Stimulated activated CD4-positive, alpha-beta T cell treated with anti-CD3 and anti-CD28 coated beads, Interleukin-12 subunit alpha, Interleukin-12 subunit beta, amount 100 ng/mL, for 24 hours (primary cell): ENCODE results near the gene RNF207.
A peak's percentile ranks its signal among the peaks of the same experiment; 100 is the strongest.

ENCODE experiments used
- DNase-seq, 2 experiments: peaks; one replicate each; pipeline ENCODE4 v3.0.0-alpha.2; 2020; ENCODE audit warnings: low read depth in 2 of 2

Gene RNF207

DNA sequence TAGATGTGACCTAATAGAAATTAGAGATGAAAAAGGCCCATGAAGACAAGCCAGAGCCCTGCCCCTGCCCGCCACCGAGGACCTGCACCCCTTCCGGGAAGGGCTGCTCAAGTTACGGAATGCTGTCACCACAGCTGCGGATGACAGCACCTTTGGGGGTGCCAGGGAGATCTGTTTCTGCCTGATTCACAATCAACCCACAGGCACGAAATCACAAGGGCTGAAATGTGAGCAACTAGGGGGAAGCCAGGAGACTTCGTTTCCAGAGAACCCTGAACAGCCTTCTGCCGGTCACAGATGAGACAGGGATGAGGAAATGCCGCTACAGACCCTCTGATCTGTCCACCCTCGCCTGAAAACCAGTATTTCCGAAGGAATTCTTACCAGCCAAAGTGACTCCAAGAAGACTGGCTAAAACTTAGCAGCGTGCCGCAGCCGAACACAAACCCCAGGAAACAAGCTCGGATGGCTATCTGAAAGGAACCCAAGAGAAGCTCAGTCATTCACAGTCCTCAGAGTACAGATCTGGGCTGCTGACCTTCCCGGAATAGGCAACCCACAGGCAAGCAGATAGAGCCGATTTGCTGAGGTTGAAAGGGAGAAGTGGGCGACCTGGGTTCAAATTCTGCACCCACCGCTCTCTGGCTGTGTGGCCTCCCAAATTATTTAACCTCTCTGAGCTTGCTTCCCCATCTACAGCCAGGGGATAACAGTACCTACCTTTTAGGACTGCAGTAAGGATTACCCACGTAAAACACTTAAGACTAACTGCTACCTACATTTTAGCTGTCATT is 28.8 kb downstream of the RNF207 start:
- DNase-seq: no peak

DNA sequence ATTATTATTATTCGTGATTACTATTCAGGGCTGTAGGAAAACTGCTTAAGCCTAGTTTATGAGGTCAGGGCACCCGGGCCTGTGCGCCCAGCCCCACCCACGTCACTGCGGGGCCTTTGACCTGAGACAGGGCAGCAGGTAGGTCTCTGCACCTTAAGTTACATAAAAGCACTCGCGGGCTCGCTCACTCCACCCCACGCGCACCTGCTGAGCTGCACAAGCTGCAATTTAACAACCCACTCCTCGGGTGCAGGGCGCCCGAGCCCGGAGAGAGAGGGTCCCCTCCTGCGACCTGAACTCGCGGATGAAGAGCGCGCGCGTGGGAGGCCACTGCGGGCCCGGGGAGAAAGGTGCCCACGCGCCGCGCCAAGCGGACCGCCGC is 29.4 kb downstream of the RNF207 start:
- DNase-seq: no peak

DNA sequence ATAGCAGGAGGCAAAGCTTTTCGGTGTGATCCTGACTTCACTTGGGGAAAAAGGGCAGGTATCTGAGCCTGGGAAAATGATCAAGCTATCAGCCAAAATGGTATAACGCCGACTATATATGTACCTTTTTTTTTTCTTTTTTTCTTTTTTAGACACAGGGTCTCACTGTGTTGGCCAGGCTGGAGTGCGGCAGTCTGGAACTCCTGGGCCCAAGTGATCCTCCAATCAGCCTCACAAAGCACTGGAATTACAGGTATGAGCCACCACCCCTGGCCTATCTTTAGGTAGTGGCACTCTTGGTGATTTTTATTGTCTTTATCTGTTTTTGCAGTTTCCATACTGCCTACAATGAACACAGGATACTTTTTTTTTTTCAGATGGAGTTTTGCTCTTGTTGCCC is 31.2 kb downstream of the RNF207 start:
- DNase-seq: no peak

DNA sequence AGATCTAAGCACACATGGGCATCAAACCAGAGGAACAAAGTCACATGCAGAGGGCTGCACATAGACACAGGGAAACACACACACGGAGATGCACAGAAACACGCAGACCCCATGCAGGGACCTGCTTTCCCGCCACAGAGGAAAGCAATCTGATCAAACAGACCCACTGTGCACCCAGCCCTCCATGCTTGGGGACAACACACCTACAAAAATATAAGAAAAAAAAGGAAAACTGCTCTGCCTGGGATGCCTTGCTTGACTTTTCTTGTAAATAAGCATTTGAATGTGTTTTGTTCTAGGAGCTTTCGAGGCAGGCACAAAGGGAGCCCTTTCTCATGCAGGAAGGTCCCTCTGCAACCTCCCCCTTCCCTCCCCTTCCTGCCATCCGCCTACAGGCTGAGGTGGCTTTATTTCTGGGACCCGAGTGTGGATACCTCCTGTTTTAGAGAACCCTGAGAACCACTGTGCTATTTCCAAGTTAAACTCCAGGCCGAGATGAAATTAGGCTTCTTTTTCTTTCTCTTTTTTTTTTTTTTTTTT is 33.4 kb downstream of the RNF207 start:
- DNase-seq: no peak

DNA sequence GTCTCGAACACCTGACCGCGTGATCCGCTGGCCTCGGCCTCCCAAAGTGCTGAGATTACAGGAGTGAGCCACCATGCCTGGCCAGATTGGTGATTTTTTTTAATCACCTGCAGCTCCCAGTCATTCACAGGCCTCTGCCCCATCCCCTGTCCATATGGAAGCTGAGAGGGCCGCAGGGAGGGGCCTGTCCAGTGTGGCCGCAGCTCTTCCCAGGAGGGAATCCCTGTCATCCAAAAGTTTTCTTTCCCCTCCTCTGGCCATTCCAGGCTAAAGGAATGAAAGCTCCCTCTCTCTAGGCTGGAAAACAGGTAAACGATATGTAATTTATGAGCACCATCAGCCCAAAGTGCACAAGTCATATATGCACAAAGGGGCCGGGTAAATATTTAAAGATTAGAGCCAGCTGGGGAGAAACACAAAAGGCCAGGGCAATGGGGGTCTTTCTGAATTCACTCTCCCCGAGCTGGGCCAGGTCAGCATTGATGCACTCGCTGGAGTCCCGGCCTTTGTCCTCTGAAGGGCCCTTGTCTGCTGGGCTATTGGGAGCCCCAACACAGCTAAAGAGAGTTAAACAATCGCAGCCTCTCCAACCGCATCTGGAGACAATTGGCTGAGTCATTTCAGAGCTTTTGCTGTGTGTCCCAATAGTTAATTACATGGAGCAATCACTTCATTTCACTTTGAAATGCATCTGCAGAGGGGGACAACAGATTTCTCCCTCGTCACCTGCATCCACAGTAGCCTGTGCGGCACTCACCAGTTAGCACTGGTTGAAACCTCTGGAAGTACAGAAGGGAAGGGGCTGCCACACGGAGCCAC is 34.2 kb downstream of the RNF207 start:
- DNase-seq: no peak

DNA sequence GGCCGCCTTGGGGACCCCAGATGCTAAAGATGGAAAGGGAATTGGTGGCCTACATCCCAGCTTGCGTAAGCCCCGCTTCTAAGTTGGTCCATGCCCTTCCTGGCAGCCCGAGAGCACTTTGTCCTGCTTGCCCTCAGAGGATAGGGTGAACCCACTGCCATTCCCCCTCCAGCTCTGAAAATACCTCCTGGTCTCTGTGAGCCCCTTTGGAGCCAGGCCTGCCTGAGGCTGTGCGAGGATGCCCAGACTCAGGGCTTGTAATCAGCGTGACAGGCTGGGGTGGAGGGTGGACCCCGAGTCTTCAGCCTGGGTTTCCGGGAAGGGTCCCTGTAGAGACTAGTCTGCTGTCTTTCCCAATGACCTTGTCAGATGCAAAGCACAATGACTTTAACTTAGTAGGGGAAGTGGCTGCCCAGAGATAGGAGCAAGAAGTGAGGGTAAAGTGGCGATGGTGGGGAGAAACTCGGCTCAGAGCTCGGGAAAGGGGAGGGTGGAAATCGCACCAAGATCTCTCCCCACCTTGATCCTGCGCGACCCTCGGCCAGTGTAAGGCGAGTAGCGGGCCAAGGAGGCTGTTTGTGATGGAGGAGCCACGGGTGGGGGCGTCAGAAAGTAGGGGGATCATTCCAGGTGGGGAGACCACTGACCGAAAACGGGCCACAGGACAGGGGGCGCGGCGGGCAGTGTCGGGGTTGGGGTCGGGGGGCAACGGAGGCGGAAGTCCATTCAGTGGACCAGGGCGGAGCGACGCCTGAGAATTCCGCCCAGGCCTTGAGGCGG is 35.4 kb downstream of the RNF207 start:
- DNase-seq: no peak

DNA sequence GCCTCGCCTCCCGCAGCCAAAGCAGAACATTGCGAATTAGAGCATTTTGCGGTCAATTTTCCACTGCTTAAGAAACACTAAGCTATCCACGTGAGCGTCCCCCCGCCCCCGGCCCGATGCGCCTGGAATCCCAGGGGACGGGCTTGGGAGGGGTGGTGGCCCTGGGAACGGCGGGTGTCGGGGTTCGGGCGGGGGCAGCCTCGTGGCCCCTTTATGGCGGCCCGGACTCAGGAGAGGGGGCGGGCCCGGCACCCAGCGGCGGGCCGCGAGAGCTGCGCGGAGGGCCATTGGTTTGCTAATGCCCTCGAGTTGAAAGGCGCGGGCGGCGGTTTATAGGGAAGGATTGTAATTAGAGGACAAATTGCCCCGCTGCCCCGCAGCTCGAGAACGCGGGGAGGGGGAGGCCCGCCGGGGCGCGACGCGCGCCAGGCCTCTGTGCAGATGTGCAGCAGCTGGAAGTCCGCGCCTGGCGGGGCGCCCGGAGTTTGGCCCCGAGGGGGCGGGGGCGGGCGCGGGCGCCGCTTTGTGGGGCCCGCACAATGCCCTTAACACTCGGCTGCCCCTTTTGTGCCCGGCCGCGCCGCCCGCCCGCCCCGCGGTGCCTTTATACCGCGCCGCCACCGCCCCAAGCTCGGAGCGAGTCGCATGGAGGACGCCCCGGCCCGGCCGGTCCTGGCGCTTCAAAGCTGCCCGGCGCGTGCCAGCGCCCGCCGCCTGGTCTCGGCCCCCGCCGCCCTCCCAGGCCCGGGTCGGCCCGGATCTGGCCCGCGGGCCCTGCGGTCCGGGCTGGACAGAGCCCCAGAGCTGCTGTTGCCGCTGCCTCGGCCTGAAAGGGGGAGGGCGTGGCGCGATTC is 36.2 kb downstream of the RNF207 start:
- no peak for DNase-seq

DNA sequence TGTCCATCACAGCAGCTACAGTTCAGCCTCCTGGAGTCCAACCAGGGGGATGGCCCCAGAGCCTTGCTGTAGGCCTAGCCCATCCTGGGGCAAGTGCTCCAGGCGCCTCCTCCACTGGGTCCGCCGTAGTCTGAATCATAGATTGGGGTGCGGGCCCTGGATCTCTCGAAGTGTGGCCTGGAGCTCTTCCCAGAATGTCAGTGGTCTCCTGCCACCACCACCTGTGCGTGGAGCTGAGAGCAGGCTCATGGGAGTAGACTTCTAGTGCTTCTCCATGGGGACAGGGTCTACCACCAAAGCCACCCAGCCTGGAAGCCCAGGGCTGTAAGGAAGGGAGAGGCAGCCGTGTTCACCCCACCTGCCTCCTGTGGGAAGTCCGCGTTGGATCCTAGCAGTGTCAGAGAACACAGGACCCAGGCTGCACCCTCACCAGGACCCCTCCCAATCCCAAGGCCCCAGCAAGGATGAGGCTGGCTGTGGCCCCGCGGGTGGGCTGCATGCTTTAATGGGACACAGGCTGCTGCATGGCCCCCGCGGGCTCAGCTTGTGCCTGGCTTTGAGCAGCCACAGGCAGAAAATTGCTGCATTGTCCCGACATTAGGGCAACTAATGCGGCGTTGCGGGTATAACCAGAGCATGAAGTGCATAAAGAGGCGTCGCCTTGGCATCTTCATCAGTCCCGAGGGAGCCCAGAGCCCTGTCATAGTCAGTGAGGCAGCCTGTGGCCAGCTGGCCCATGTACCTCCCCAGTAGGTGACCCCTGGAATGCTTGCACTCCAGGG is 37.3 kb downstream of the RNF207 start:
- DNase-seq: no peak

DNA sequence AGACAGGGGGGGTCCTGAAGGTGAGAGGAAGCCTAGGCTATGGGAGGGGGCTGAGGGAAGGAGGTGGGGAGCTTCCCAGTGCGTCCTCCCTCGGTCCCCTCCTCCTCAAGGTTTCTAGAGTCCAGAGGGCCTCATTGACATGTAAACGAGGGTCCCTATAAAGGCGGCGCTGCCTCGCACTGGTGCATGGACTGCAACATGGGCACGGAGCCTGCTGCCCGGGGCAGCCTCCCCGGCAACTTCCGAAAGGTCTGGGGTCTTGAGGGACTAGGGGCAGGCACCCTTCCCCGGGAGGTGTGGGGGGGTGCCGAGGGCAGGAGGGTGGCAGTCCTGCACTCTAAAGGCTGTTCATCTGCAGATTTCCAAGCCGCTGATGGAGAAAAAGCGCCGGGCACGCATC is 38.1 kb downstream of the RNF207 start, which contains the start of gene HES3:
Gene HES3, plus strand, starts transcription at position 187 of the 400 bp plus-strand sequence. Its CDS starts 187 bp downstream, at position 374.
- no peak for DNase-seq

DNA sequence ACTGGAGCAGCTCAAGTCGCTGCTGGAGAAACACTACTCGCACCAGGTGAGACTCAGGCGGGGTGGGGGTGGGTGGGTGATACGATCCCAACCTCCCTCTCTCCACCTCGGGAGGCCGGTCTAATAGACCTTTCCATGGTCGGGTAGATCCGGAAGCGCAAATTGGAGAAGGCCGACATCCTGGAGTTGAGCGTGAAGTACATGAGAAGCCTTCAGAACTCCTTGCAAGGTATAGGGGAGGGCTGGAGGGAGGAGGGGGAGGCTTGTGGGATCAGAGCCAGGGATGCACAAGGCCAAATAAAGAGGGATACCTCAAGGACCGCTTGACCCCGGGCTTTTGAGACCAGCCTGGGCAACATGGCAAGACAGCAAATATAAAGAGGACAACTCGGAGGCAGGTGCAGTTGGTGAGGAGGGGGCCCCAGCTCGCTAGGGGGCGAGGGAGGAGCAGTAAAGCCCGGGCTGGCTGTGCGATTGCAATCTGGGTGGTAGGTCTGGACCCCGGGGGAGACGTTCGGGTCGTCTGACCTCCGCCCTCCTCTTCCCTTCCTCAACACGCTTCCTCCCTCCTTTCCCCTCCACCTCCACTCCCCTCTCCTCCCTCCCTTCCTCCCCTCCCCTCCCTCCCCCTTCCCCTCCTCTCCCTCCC is 38.6 kb downstream of the RNF207 start:
- no peak for DNase-seq

DNA sequence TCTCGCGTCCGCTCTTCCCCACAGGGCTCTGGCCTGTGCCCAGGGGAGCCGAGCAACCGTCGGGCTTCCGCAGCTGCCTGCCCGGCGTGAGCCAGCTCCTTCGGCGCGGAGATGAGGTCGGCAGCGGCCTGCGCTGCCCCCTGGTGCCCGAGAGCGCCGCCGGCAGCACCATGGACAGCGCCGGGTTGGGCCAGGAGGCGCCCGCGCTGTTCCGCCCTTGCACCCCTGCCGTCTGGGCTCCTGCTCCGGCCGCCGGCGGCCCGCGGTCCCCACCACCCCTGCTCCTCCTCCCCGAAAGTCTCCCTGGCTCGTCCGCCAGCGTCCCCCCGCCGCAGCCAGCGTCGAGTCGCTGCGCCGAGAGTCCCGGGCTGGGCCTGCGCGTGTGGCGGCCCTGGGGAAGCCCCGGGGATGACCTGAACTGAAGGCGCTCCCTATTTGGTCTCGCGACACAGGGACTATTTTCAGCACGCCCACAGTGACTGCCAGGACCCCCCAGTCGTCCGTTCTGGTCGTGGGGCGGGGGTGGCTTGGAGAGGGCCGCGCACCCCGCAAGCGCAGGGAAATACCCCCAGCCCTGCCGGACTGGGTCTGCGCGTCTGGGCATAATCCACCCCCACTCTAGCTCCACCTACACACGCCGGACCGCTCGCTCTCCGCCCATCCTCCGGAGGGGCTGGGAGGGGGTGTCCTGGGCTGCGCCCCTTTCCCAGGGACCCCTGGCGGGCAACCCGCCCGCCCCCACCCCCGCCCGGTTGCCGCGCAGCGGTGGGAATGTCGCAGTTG is 39.4 kb downstream of the RNF207 start:
- DNase-seq: peak; percentile 39 to 71

DNA sequence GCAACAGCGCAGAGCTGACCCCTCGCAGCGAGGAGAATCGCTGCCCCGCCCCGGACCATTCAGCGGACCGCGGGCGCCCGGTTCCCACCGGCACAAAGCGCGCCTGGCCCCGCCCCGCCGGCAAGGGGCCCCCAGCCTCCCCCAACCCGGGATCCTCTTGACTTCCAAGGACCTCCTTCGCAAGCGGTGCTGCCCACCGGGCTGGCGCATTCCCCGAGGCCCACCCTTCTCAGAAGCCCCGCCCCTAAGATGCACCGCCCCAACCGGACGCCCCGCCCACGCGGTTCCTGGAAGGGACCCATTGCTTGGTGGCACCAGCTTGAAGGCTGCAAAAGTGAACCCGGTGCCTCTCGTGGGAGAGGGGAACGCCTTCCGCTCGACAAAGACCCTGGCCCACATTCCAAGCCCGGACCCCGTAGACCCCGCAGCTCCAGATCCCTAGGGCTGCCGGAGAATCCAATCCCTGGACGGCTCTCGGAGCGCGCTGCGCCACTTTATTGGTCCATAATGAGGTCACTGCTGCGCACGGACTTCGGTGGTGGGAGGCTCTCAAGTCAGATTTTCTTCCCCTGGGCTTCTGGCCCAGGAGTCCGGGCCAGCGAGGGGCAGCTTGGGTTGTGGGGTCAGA is 40.1 kb downstream of the RNF207 start:
- peak in 1 of 2 experiments; percentile 49 for DNase-seq

DNA sequence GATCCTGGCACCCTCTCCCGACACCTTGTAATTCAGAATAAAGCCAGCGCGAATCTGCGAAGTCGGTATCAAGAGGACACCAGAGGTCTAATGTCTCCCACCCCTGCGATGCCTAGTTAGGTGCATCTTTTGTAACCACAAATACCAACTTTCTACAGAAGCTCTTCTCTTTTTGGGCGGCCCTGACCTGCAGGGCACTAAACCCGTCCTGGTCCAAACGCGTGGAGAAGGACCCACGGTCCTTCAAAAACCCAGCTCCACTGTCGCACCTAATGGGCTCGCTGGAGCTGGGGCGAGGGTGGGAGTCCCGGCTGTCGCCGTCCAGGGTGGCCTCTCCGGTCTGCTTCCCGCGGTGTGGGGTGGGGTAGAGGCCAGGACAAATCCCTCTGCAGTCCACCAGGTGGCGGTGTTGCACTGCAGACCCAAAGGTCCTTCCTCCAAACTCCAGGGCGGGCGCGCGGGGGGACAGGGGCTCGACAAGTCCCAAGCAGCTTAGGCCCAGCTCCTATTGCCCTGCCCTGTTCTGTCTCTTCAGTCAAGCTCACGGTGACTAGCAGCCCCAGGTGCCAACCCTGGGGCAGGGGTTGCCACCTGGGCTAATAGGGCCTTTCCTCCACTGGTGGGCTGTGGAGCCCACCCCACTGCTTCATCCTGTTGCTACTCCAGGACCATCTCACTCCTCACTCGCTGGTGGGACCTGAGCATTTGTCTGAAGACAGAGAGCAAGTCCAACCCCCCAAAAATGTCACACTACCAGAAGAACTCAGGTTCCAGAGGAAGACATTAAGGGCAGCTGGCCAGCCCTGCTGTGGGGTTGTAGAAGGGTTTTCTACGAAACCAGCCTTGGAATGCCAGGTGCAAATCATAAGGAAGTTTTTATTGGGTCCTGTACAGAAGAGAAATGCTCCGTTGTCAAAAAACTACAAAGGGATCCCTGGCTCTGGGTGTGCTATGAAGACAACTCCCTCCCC is 40.9 kb downstream of the RNF207 start:
- peak; percentile 59 to 75 for DNase-seq

DNA sequence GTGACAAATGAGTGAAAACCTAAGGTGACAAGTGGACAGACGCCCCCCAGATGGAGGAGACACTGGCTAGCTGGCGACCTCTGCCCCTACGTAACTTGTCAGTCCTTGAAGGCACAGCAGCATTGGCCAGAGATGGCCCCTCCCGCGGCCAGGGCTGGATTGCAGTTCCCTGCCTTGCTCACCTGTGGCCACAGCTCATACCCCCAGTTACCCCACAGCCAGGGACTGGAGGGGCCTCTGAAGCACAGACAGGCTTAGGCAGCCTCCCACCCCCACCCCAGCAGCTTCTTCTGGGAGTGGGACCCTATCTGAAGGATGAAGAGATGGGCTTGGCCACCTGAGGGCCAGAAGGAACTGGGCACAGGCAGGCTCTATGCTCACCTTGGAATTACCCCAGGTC is 41.7 kb downstream of the RNF207 start:
- no peak for DNase-seq

DNA sequence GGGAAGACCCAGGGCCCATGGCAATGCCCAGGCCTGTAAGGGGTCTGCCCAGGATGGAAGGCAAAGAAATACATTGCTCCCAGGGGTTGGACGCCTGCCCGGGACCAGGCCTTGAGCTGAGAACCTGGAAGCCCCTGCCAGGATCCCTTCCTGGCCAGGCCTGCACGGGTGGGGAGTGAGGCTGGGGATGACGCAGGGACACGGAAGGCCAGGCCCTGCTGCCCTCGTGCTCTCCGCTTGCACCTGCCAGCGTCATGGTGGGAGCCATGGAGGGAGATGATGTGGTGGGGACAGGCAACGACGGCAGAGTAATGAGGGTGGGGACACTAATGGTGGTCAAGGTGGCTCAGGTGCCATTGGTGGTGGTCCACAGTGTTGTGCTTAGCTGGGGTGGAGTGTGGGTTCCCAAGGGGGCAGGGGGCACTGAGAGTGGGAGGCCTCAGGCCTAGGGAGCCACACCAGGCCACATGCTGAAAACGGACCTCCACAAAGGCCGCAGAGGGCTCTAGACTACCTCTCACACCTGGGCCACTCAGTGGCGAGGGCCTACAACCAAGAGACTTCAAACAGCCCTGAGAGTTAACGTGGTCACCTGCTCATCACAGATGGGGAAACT is 42.4 kb downstream of the RNF207 start:
- no peak for DNase-seq

DNA sequence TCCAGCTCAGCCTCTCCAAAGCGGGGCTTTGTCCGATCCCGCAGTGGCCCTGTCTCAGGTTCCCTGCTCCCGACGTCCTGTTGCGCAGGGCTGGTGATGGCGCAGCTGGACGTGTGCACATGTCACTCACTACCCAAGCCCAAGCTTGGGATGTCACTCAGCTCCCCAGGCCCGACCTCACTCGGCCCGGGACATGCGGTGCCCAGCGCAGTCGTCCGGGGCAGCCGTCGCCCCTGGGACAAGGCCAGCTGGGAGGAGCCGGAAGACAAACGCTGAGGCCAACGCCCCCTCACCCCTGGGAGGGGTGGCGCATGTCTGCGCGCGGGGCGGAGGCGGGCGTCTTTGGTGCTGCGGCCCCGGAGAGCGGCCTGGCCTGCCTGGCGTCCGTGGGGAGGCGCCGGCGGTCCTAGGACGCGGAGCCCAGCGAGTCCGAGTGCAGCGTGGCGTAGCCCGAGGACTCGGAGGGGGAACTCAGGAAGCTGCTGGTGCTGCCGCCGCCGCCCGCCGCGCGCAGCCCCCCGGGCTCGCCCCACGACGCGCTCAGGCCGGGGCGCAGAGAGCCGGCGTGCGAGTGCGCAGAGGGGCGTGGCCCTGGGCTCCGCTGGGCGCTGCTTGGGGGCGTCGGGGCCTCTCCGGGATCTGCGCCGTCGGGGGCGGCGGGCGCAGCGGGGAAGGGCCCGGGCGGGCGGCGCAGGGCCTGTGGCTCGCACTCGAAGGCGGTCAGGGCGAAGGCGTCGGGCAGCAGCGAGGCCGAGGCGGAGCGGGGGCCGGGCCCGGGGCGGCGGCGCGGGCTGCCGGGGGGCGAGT is 43.2 kb downstream of the RNF207 start:
- no peak for DNase-seq
